Body of pancreas (tissue), 4 donors: ENCODE data around the gene DPYD.

Experiments
- CTCF ChIP-seq, 7 experiments: fragments of 450-650 bp in 4 of 7; fragments of 200-600 bp in 3 of 7; sonication (generic) in 3 of 7; IDR thresholded peaks; one replicate each; pipeline ENCODE4 v1.5.1; 2016 to 2019; ENCODE audit warnings: antibody characterized with exemption in 7 of 7
- POLR2A ChIP-seq, 3 donors: fragments of 450-650 bp; IDR thresholded peaks; one replicate each; pipeline ENCODE4 v1.6.1; 2016; ENCODE audit warnings: antibody characterized with exemption in 3 of 3, mild to moderate bottlenecking in 2 of 3

DNA sequence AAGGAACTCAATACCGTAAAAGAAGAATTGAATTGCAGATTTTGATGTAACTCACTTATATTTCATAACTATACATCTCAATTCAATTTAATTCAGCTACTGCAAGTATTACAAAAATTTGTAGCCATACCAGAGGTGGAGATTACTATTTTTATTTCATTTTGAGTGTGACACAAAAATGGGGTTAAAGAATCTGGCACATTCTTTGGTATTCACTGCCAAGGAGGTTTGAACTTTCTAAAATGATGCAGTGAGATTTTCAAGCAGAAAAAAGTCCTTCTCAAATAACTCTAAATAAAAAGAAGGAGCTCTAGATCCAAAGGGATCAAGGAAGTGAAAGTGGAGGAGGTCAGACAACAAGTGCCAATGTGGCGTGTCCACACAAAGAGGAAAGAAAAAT is 569.0 kb downstream of the DPYD start:
- TF ChIP-seq POLR2A (IDR thresholded peaks at IDR 0.05): no peak
- TF ChIP-seq CTCF (IDR thresholded peaks at IDR 0.05): no peak
